ENCODE data around the gene GPR137. TPM values are rescaled to one million over a fixed set of nuclear protein-coding genes. Genes with fewer than 3 reads are reported as not detected.
A peak's percentile ranks its signal among the peaks of the same experiment; 100 is the strongest.
"Not testable (repeated sequence)": the region's sequence is repeated elsewhere in the genome, so short reads cannot be mapped to it uniquely, and the experiment has no call there.

GPR137 gene
- total RNA-seq, 4 donors from 2014 or later, result 20.9 to 36.1 (median 25.4) TPM

GRCh38 chr11:64306563-64306875 is 20.9 kb downstream of the GPR137 start:
- Histone ChIP-seq H3K27me3 (peaks cover 0 to 20% (median 5%) of the 10 kb centered on the region in 4 donors), H3K4me3 (peak overlapping the region; percentile 69 to 84 (median 78)), H3K27ac (replicated peaks in 1 of 4) (peak overlapping the region; percentile 89 to 98 (median 92)), H3K9me3 (no peaks in the 10 kb centered on the region), H3K36me3 (peaks cover 0 to 11% (median 2%) of the 10 kb centered on the region in 4 donors), H3K4me1 (peaks cover 17 to 41% (median 38%) of the 10 kb centered on the region in 4 donors)
- intact Hi-C loops (cut with DNase I), result no loop called here
- 26% methylated on average over 9 of the region's 9 CpGs for WGBS
- no peak for DNase-seq (ENCODE audit: extremely low spot score)
- no peak for TF ChIP-seq POLR2AphosphoS5 (IDR thresholded peaks at IDR 0.05)
- no peak for TF ChIP-seq POLR2A (IDR thresholded peaks at IDR 0.05; ENCODE audit: low read depth)
- TF ChIP-seq EP300 (IDR thresholded peaks at IDR 0.05), result no peak
- TF ChIP-seq CTCF (IDR thresholded peaks at IDR 0.05), result no peak

- H3K4me1 ChIP-seq, result peaks cover 17 to 40% (median 36%) of the 10 kb centered on the region in 4 donors
- intact Hi-C loops (cut with DNase I), result no loop called here
- DNase-seq (ENCODE audit: extremely low spot score), result no peak
- 100% methylated on average over 1 of the region's 15 CpGs for WGBS
- no peaks in the 10 kb centered on the region for H3K9me3 ChIP-seq
- H3K27me3 ChIP-seq, result peaks cover 0 to 15% (median 2%) of the 10 kb centered on the region in 4 donors
- H3K27ac ChIP-seq (replicated peaks in 1 of 4), result peak overlapping the region; percentile 89 to 98 (median 92)
- H3K36me3 ChIP-seq, result peaks cover 0 to 11% (median 2%) of the 10 kb centered on the region in 4 donors
- TF ChIP-seq POLR2AphosphoS5 (IDR thresholded peaks at IDR 0.05), result peak in 1 of 2 donors; percentile 9
- no peak for TF ChIP-seq CTCF (IDR thresholded peaks at IDR 0.05)
- peak overlapping the region; percentile 69 to 84 (median 78) for H3K4me3 ChIP-seq
Measured at GRCh38 chr11:64306876-64307622, 21.4 kb downstream of the GPR137 start.

GRCh38 chr11:64307795-64308194 is 22.1 kb downstream of the GPR137 start:
- intact Hi-C loops (cut with DNase I); H3K9me3 ChIP-seq; DNase-seq (ENCODE audit: extremely low spot score); H3K4me3 ChIP-seq; H3K27me3 ChIP-seq: not testable (repeated sequence)
- 88% methylated on average over 5 of the region's 5 CpGs for WGBS
- Histone ChIP-seq H3K27ac (replicated peaks in 1 of 4) (peak overlapping the region in 2 of 4 donors; percentile 91 to 93), H3K36me3 (peaks cover 0 to 11% (median 2%) of the 10 kb centered on the region in 4 donors), H3K4me1 (peaks cover 23 to 43% (median 42%) of the 10 kb centered on the region in 4 donors)

- Histone ChIP-seq H3K36me3 (peaks cover 12 to 42% (median 34%) of the 10 kb centered on the region in 4 donors), H3K27ac (replicated peaks in 1 of 4) (peak overlapping the region; percentile 50 to 73 (median 66)), H3K9me3 (no peaks in the 10 kb centered on the region), H3K27me3 (no peaks in the 10 kb centered on the region), H3K4me1 (peaks cover 14 to 41% (median 31%) of the 10 kb centered on the region in 4 donors), H3K4me3 (no peak overlapping the region)
- DNase-seq (ENCODE audit: extremely low spot score), result no peak
- intact Hi-C loops (cut with DNase I), result no loop called here
- 89% methylated on average over 10 of the region's 10 CpGs for WGBS
- TF ChIP-seq EP300 (IDR thresholded peaks at IDR 0.05) (no peak), CTCF (IDR thresholded peaks at IDR 0.05) (no peak), POLR2AphosphoS5 (IDR thresholded peaks at IDR 0.05) (no peak), POLR2A (IDR thresholded peaks at IDR 0.05; ENCODE audit: low read depth) (no peak)
Measured at GRCh38 chr11:64312947-64313346, 27.3 kb downstream of the GPR137 start.

DNA sequence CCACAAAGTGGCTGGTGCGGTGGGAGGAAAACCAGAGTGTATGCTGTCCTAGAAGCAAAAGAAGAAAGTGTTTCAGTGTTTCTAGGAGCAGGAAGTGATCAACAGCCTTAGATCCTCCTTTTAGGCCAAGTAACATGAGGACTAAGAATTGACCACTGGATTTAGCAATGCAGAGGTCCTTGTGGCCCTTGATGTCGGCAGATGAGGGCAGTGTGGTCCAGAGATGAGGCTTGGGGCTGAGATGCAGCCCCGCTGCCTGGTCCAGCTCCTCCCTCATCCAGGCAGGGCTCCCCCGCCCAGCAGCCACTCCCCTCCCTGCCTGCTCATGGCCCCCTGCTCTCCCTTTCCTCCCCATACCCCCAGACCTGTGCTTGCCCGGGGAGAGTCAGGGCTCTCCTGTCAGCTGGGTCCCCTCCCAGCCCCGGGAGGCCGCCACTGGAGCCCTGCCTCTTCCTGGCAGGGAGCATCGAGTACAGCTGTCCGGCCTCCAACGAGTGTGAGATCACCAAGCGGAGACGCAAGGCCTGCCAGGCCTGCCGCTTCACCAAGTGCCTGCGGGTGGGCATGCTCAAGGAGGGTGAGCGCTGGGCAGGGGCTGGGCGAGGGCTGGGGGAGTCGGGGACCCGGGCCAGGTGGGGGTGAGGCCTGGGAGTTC is 28.0 kb downstream of the GPR137 start:
- TF ChIP-seq CTCF (IDR thresholded peaks at IDR 0.05) (no peak), POLR2AphosphoS5 (IDR thresholded peaks at IDR 0.05) (no peak), POLR2A (IDR thresholded peaks at IDR 0.05; ENCODE audit: low read depth) (no peak), EP300 (IDR thresholded peaks at IDR 0.05) (no peak)
- WGBS, result 49% methylated on average over 6 of the region's 18 CpGs
- H3K27ac ChIP-seq (replicated peaks in 1 of 4), result peak overlapping the region; percentile 50 to 73 (median 66)
- no peaks in the 10 kb centered on the region for H3K27me3 ChIP-seq
- intact Hi-C loops (cut with DNase I), result no loop called here
- peak overlapping the region in 1 of 4 donors; percentile 35 for H3K4me3 ChIP-seq
- DNase-seq (ENCODE audit: extremely low spot score), result no peak
- peaks cover 12 to 42% (median 34%) of the 10 kb centered on the region in 4 donors for H3K36me3 ChIP-seq
- peaks cover 16 to 45% (median 33%) of the 10 kb centered on the region in 4 donors for H3K4me1 ChIP-seq
- no peaks in the 10 kb centered on the region for H3K9me3 ChIP-seq

Measured in esophagus muscularis mucosa (tissue), 4 donors.